Measurements from ENCODE around the gene MRS2. TPM values are rescaled to one million over a fixed set of nuclear protein-coding genes. Genes with fewer than 3 reads are reported as not detected.

The MRS2 gene
- total RNA-seq, 1 experiment from 2014 or later: 26.0 TPM

DNA sequence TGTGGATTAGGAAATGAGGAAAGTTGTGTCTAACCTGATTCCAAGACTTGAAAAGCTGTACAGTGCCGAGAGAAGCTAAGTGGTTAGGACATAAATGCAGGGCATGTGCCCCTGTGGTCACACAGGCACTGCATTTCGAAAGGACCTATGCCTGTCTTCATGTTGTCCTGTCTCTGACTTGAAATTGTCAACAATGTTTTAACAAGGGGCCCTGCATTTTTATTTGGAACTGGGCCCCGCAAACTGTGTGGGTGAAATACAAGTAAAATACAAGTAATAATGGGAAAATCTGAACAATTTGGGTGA is 38.8 kb downstream of the MRS2 start:
- Histone ChIP-seq H3K36me3 (ENCODE audit: control insufficient read depth, insufficient read depth, low read length) (no peaks in the 10 kb centered on the region), H3K27me3 (ENCODE audit: control insufficient read depth, insufficient read depth, low read length) (no peaks in the 10 kb centered on the region), H3K4me3 (ENCODE audit: low read depth in 2 of 2, low read length in 2 of 2) (no peak overlapping the region), H3K27ac (ENCODE audit: low read length) (no peak overlapping the region), H3K9me3 (ENCODE audit: control insufficient read depth, insufficient read depth, low read depth, low read length) (no peaks in the 10 kb centered on the region), H3K4me1 (ENCODE audit: control insufficient read depth, insufficient read depth, low read length) (no peaks in the 10 kb centered on the region)
- ATAC-seq (no peak), DNase-seq (ENCODE audit: low read depth, low spot score) (no peak)
- CTCF ChIA-PET: no interaction called here
- TF ChIP-seq, protein P1, sequence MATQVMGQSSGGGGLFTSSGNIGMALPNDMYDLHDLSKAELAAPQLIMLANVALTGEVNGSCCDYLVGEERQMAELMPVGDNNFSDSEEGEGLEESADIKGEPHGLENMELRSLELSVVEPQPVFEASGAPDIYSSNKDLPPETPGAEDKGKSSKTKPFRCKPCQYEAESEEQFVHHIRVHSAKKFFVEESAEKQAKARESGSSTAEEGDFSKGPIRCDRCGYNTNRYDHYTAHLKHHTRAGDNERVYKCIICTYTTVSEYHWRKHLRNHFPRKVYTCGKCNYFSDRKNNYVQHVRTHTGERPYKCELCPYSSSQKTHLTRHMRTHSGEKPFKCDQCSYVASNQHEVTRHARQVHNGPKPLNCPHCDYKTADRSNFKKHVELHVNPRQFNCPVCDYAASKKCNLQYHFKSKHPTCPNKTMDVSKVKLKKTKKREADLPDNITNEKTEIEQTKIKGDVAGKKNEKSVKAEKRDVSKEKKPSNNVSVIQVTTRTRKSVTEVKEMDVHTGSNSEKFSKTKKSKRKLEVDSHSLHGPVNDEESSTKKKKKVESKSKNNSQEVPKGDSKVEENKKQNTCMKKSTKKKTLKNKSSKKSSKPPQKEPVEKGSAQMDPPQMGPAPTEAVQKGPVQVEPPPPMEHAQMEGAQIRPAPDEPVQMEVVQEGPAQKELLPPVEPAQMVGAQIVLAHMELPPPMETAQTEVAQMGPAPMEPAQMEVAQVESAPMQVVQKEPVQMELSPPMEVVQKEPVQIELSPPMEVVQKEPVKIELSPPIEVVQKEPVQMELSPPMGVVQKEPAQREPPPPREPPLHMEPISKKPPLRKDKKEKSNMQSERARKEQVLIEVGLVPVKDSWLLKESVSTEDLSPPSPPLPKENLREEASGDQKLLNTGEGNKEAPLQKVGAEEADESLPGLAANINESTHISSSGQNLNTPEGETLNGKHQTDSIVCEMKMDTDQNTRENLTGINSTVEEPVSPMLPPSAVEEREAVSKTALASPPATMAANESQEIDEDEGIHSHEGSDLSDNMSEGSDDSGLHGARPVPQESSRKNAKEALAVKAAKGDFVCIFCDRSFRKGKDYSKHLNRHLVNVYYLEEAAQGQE (IDR thresholded peaks at IDR 0.05; ENCODE audit: insufficient read depth in 1 of 2, low read depth in 2 of 2, low read length in 1 of 2): no peak
- TF ChIP-seq SIN3A (IDR thresholded peaks at IDR 0.05; ENCODE audit: borderline replicate concordance, insufficient read depth, low read depth, low read length) (no peak), POLR2AphosphoS5 (IDR thresholded peaks at IDR 0.05; ENCODE audit: low read depth, low read length) (no peak), TCF7L2 (IDR thresholded peaks at IDR 0.05; ENCODE audit: low read depth, low read length) (no peak)
- TF ChIP-seq, protein P2, sequence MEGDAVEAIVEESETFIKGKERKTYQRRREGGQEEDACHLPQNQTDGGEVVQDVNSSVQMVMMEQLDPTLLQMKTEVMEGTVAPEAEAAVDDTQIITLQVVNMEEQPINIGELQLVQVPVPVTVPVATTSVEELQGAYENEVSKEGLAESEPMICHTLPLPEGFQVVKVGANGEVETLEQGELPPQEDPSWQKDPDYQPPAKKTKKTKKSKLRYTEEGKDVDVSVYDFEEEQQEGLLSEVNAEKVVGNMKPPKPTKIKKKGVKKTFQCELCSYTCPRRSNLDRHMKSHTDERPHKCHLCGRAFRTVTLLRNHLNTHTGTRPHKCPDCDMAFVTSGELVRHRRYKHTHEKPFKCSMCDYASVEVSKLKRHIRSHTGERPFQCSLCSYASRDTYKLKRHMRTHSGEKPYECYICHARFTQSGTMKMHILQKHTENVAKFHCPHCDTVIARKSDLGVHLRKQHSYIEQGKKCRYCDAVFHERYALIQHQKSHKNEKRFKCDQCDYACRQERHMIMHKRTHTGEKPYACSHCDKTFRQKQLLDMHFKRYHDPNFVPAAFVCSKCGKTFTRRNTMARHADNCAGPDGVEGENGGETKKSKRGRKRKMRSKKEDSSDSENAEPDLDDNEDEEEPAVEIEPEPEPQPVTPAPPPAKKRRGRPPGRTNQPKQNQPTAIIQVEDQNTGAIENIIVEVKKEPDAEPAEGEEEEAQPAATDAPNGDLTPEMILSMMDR (IDR thresholded peaks at IDR 0.05): no peak
- BruUV-seq (replicated peaks): no TSS peak
- intact Hi-C loops (cut with micrococcal nuclease; ENCODE audit: unreplicated experiment): no loop called here
- POLR2A ChIA-PET: no interaction called here
- in situ Hi-C loops (cut with HindIII; ENCODE audit: low pct_unique_long_range_greater_than_20kb, low sequenced_read_pairs): no loop called here

- in situ Hi-C loops (cut with HindIII; ENCODE audit: low pct_unique_long_range_greater_than_20kb, low sequenced_read_pairs) (no loop called here), intact Hi-C loops (cut with micrococcal nuclease; ENCODE audit: unreplicated experiment) (no loop called here)
- H3K27me3 ChIP-seq (ENCODE audit: control insufficient read depth, insufficient read depth, low read length): no peaks in the 10 kb centered on the region
- H3K4me3 ChIP-seq (ENCODE audit: low read depth in 2 of 2, low read length in 2 of 2): no peak overlapping the region
- POLR2A ChIA-PET: no interaction called here
- no peaks in the 10 kb centered on the region for H3K36me3 ChIP-seq (ENCODE audit: control insufficient read depth, insufficient read depth, low read length)
- CTCF ChIA-PET: no interaction called here
- DNase-seq (ENCODE audit: low read depth, low spot score): no peak
- no TSS peak for BruUV-seq (replicated peaks)
- no peaks in the 10 kb centered on the region for H3K9me3 ChIP-seq (ENCODE audit: control insufficient read depth, insufficient read depth, low read depth, low read length)
- TF ChIP-seq, protein P1 (IDR thresholded peaks at IDR 0.05; ENCODE audit: insufficient read depth in 1 of 2, low read depth in 2 of 2, low read length in 1 of 2): no peak
- no peak for TF ChIP-seq POLR2AphosphoS5 (IDR thresholded peaks at IDR 0.05; ENCODE audit: low read depth, low read length)
- TF ChIP-seq, protein P2 (IDR thresholded peaks at IDR 0.05): no peak
- TF ChIP-seq TCF7L2 (IDR thresholded peaks at IDR 0.05; ENCODE audit: low read depth, low read length): no peak
- TF ChIP-seq SIN3A (IDR thresholded peaks at IDR 0.05; ENCODE audit: borderline replicate concordance, insufficient read depth, low read depth, low read length): no peak
- ATAC-seq: no peak
- H3K4me1 ChIP-seq (ENCODE audit: control insufficient read depth, insufficient read depth, low read length): no peaks in the 10 kb centered on the region
- H3K27ac ChIP-seq (ENCODE audit: low read length): no peak overlapping the region
Observed at GRCh38 chr6:24444588-24444987, 41.9 kb downstream of the MRS2 start.
